Measurements from ENCODE around the gene SYTL4. TPM values are rescaled to one million over a fixed set of nuclear protein-coding genes. Genes with fewer than 3 reads are reported as not detected.

The SYTL4 gene
- 2.3 TPM for total RNA-seq

DNA sequence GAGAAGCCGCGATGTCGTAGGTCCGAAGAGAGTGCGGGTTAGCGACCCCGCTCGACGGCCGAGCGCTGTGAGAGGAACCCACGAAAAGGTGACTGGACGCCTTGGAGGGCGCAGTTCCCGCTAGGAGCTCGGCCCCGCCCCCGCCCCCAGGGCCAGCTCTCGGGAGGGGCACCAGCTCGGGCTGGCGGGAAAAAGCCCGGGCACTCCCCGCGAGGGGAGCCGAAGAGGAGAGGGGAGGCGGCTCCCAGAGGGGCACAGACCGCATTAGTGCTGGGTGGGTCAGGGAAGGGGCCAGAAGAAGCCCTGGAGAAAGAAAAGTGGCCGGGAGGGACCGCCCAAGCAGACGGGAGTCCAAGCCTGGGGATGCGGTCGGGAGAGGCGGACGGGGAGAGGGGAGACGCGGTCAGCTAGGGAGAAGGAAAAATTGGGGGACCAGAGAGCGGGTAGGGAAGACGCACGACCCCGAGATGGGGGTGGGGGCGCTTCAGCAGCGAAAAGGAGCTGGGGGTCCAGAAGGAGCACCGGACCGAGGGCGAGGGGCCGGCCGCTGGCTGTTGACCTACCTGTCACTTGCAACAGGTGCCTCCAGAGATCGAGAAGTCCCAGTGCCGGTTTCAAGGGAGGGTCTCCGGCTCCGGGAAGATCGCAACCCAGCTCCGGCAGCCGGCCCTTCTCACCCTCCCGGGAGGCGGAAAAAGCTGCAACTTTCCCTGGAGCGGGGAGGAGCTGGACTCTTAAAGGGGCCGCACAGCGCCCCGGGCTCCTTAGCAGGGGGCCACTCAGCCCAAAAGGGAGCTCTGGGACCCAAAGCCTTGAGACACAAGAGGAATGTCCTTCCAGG, at the start of gene SYTL4:
SYTL4 (minus strand) TSS at position 681 of the 841 bp plus-strand sequence. CDS start 30,084 bp downstream, outside the sequence.

DNA sequence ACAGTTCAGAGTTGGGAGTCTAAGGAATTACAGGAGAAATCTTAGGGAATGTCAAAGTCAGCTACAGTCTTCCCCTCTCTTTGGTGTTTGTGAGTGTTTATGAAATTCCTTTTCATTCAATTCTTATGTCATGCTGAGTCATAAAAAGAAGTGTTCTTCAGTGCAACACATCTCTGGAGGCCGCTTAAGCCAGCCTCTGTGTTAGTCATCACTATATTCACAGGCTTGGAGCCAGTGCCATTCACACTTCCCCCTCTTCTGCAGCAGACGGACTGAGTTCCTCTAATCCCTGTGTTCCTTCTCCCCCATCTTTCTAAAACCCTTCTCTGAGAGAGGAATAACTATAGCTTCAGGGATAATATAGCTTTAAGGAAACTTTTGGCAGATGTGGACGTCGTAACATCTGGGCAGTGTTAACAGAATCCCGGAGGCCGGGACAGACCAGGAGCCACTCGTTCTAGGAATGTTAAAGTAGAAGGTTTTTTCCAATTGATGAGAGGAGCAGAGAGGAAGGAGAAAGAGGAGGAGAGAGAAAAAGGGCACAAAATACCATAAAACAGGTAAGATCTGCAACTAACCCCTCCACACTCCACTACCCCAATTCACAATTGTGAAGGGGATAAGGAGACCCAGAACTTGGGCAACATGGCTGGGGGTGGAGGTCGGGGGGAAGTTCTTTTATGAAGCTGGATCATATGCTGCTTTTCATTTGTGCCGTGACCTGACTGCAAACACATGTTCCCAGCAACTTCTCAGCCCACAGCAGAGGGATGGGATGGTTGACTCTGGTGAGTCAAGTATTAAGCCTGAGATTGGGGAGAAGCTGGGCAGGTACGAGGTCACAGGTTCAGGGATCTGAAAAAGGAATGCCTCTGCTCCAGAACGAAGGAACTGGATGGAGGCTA, 87.7 kb downstream of the SYTL4 start, which contains the start of gene SRPX2:
SRPX2 (plus strand) TSS at position 244 of the 905 bp plus-strand sequence. CDS start 2,124 bp downstream, outside the sequence.

DNA sequence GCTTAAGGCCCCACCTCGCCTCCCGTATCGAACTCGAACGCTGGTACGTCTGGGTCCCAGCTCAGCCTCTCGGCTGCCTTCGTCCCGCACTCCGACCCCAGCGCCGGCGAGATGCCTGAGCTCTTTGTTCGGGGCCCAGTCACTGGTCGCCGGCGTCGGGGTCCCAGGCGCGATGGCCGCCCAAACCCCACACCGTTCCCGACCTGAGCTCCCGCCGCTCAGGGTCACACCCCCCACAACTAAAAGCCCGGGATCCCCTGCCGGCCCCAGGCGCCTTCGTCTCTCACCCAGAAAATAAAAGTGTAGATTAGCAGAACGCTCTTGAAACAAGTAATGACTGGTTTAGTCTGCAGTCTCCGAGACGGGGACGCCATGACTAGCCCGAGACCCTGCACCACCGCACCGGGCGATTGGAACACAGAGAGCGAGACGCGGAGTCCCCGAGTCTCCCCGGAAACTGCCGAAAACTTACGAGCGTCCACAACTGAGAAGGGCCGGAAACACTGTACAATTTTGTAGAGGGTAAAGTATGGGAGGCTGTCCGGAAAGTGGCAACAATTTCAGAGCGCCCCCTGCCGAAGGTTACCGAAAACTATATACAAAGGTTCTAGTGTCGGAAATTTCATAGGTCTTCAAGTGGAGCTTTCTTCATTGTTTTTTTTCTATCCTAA, 95.5 kb downstream of the SYTL4 start, which contains the start of gene TSPAN6:
TSPAN6 (minus strand) TSS at position 486 of the 671 bp plus-strand sequence; CDS start at position 374, 112 bp downstream.

Other genes with a start within 250 kb of the SYTL4 start
- gene TNMD, start 147.2 kb downstream of the SYTL4 start, total RNA-seq: 0.23 TPM
- gene TSPAN6, start 95.3 kb downstream of the SYTL4 start, total RNA-seq: 41.1 TPM
- gene SRPX2, start 87.9 kb downstream of the SYTL4 start, total RNA-seq: 0.69 TPM
- gene CSTF2, start 88.3 kb upstream of the SYTL4 start, total RNA-seq: 14.1 TPM
- not detected for gene NOX1, start 142.2 kb upstream of the SYTL4 start, total RNA-seq
- 0.23 TPM for gene XKRX, start 196.8 kb upstream of the SYTL4 start, total RNA-seq
- not detected for gene ARL13A, start 237.6 kb upstream of the SYTL4 start, total RNA-seq